Stimulated activated CD8-positive, alpha-beta memory T cell treated with anti-CD3 and anti-CD28 coated beads, Interleukin-4, amount 100 ng/mL, for 48 hours (primary cell): ENCODE measurements around the gene NDUFV1.
A peak's percentile ranks its signal among the peaks of the same experiment; 100 is the strongest.
"Not testable (repeated sequence)": the region's sequence is repeated elsewhere in the genome, so short reads cannot be mapped to it uniquely, and the experiment has no call there.

Experiments used
- DNase-seq: peaks from one replicate; pipeline ENCODE4 v3.0.0-alpha.2; 2020

The NDUFV1 gene

GRCh38 chr11:67628710-67629385, 22.1 kb downstream of the NDUFV1 start:
- DNase-seq: no peak

- DNase-seq: peak; percentile 99
Observed at GRCh38 chr11:67629386-67630227, 22.9 kb downstream of the NDUFV1 start, which contains the start of gene NUDT8. Gene NUDT8, minus strand, starts transcription at chr11:67629937. Its CDS starts 26 bp downstream, at chr11:67629911.

- peak; percentile 99 for DNase-seq
Observed at GRCh38 chr11:67630228-67630942, 23.6 kb downstream of the NDUFV1 start.

- DNase-seq: no peak
Observed at GRCh38 chr11:67630943-67631331, 24.2 kb downstream of the NDUFV1 start.

- DNase-seq: no peak
Observed at GRCh38 chr11:67631411-67631810, 24.7 kb downstream of the NDUFV1 start.

- DNase-seq: no peak
Observed at GRCh38 chr11:67631853-67632174, 25.1 kb downstream of the NDUFV1 start.

GRCh38 chr11:67632175-67632981, 25.6 kb downstream of the NDUFV1 start:
- DNase-seq: no peak

- no peak for DNase-seq
Observed at GRCh38 chr11:67632982-67633755, 26.4 kb downstream of the NDUFV1 start.

GRCh38 chr11:67633758-67634365, 27.1 kb downstream of the NDUFV1 start:
- no peak for DNase-seq

- DNase-seq: no peak
Observed at GRCh38 chr11:67634366-67635230, 27.9 kb downstream of the NDUFV1 start.

- no peak for DNase-seq
Observed at GRCh38 chr11:67635231-67635521, 28.4 kb downstream of the NDUFV1 start.

- no peak for DNase-seq
Observed at GRCh38 chr11:67636962-67637361, 30.2 kb downstream of the NDUFV1 start.

GRCh38 chr11:67637441-67637840, 30.7 kb downstream of the NDUFV1 start:
- DNase-seq: not testable (repeated sequence)

GRCh38 chr11:67638535-67639437, 32.0 kb downstream of the NDUFV1 start:
- DNase-seq: no peak

GRCh38 chr11:67639438-67639859, 32.7 kb downstream of the NDUFV1 start, which contains the start of gene TBX10:
Gene TBX10, minus strand, starts transcription at chr11:67639763. Its CDS starts 291 bp downstream, at chr11:67639472.
- DNase-seq: no peak

GRCh38 chr11:67640021-67640757, 33.5 kb downstream of the NDUFV1 start:
- peak; percentile 74 for DNase-seq

- no peak for DNase-seq
Observed at GRCh38 chr11:67640758-67641337, 34.1 kb downstream of the NDUFV1 start.
